ENCODE data around the gene TMEM38A. TPM values are rescaled to one million over a fixed set of nuclear protein-coding genes. Genes with fewer than 3 reads are reported as not detected.
"Not testable (repeated sequence)": the region's sequence is repeated elsewhere in the genome, so short reads cannot be mapped to it uniquely, and the experiment has no call there.

Gene TMEM38A
- total RNA-seq, 1 donor from 2014 or later, result 2.2 TPM

GRCh38 chr19:16722591-16722990 is 61.7 kb downstream of the TMEM38A start:
- no peak overlapping the region for H2AFZ ChIP-seq (ENCODE audit: low read depth, low read length)
- no peaks in the 10 kb centered on the region for H3K27me3 ChIP-seq (ENCODE audit: insufficient read depth, low read length)
- TF ChIP-seq EZH2 (IDR thresholded peaks at IDR 0.05; ENCODE audit: insufficient read depth, low read length), result no peak
- no peak for TF ChIP-seq CTCF (IDR thresholded peaks at IDR 0.05; ENCODE audit: insufficient read depth, low read depth, low read length)
- Mint-ChIP-seq H3K4me3 (ENCODE audit: unreplicated experiment) (no peak overlapping the region), H3K4me1 (ENCODE audit: low read depth, unreplicated experiment) (no peaks in the 10 kb centered on the region), H3K27me3 (ENCODE audit: low read depth, unreplicated experiment) (peaks cover 5% of the 10 kb centered on the region), H3K27ac (ENCODE audit: unreplicated experiment) (no peak overlapping the region), H3K36me3 (ENCODE audit: low read depth, unreplicated experiment) (no peaks in the 10 kb centered on the region), H3K9me3 (ENCODE audit: unreplicated experiment) (peaks cover 5% of the 10 kb centered on the region)
- H3K4me1 ChIP-seq (ENCODE audit: insufficient read depth, low read length), result no peaks in the 10 kb centered on the region
- no peaks in the 10 kb centered on the region for H4K20me1 ChIP-seq (ENCODE audit: insufficient read depth, low read length)
- no peaks in the 10 kb centered on the region for H3K79me2 ChIP-seq (ENCODE audit: insufficient read depth, low read length)
- H3K9me3 ChIP-seq (ENCODE audit: insufficient read depth, low read depth, low read length), result no peaks in the 10 kb centered on the region
- H3K36me3 ChIP-seq (ENCODE audit: insufficient read depth, low read length), result no peaks in the 10 kb centered on the region
- no peak overlapping the region for H3K4me2 ChIP-seq (ENCODE audit: low read length)
- no peak for FAIRE-seq
- H3K4me3 ChIP-seq (ENCODE audit: insufficient read depth, low read depth, low read length), result no peak overlapping the region
- no peak for DNase-seq (ENCODE audit: low read depth)
- no peak overlapping the region for H3K9ac ChIP-seq (ENCODE audit: low read length)
- no peak overlapping the region for H3K27ac ChIP-seq (ENCODE audit: low read depth, low read length)

- Histone ChIP-seq H3K4me3 (ENCODE audit: insufficient read depth, low read depth, low read length) (no peak overlapping the region), H3K27ac (ENCODE audit: low read depth, low read length) (no peak overlapping the region), H3K79me2 (ENCODE audit: insufficient read depth, low read length) (no peaks in the 10 kb centered on the region), H3K9me3 (ENCODE audit: insufficient read depth, low read depth, low read length) (no peaks in the 10 kb centered on the region), H3K9ac (ENCODE audit: low read length) (no peak overlapping the region), H3K4me1 (ENCODE audit: insufficient read depth, low read length) (no peaks in the 10 kb centered on the region), H4K20me1 (ENCODE audit: insufficient read depth, low read length) (no peaks in the 10 kb centered on the region), H3K4me2 (ENCODE audit: low read length) (no peak overlapping the region), H2AFZ (ENCODE audit: low read depth, low read length) (no peak overlapping the region), H3K27me3 (ENCODE audit: insufficient read depth, low read length) (no peaks in the 10 kb centered on the region), H3K36me3 (ENCODE audit: insufficient read depth, low read length) (no peaks in the 10 kb centered on the region)
- no peak for FAIRE-seq
- no peak for DNase-seq (ENCODE audit: low read depth)
- Mint-ChIP-seq H3K4me3 (ENCODE audit: unreplicated experiment) (no peak overlapping the region), H3K27me3 (ENCODE audit: low read depth, unreplicated experiment) (no peaks in the 10 kb centered on the region), H3K4me1 (ENCODE audit: low read depth, unreplicated experiment) (no peaks in the 10 kb centered on the region), H3K27ac (ENCODE audit: unreplicated experiment) (no peak overlapping the region), H3K36me3 (ENCODE audit: low read depth, unreplicated experiment) (peaks cover 2% of the 10 kb centered on the region), H3K9me3 (ENCODE audit: unreplicated experiment) (peaks cover 5% of the 10 kb centered on the region)
- TF ChIP-seq EZH2 (IDR thresholded peaks at IDR 0.05; ENCODE audit: insufficient read depth, low read length) (no peak), CTCF (IDR thresholded peaks at IDR 0.05; ENCODE audit: insufficient read depth, low read depth, low read length) (no peak)
Observed at GRCh38 chr19:16726916-16727315, 66.0 kb downstream of the TMEM38A start.

- not testable (repeated sequence) for H3K9me3 ChIP-seq (ENCODE audit: insufficient read depth, low read depth, low read length); H3K4me1 Mint-ChIP-seq (ENCODE audit: low read depth, unreplicated experiment); H3K9me3 Mint-ChIP-seq (ENCODE audit: unreplicated experiment); H3K4me3 Mint-ChIP-seq (ENCODE audit: unreplicated experiment); H3K4me2 ChIP-seq (ENCODE audit: low read length); H3K27ac Mint-ChIP-seq (ENCODE audit: unreplicated experiment); H3K27me3 ChIP-seq (ENCODE audit: insufficient read depth, low read length); H3K27me3 Mint-ChIP-seq (ENCODE audit: low read depth, unreplicated experiment); H2AFZ ChIP-seq (ENCODE audit: low read depth, low read length); H3K27ac ChIP-seq (ENCODE audit: low read depth, low read length); FAIRE-seq; H3K4me1 ChIP-seq (ENCODE audit: insufficient read depth, low read length); H3K36me3 Mint-ChIP-seq (ENCODE audit: low read depth, unreplicated experiment); H3K9ac ChIP-seq (ENCODE audit: low read length); H3K4me3 ChIP-seq (ENCODE audit: insufficient read depth, low read depth, low read length); H3K79me2 ChIP-seq (ENCODE audit: insufficient read depth, low read length); H4K20me1 ChIP-seq (ENCODE audit: insufficient read depth, low read length); DNase-seq (ENCODE audit: low read depth); H3K36me3 ChIP-seq (ENCODE audit: insufficient read depth, low read length)
Observed at GRCh38 chr19:16735650-16736266, 74.8 kb downstream of the TMEM38A start.
